ENCODE data around the gene NKTR.

The NKTR gene

GRCh38 chr3:42660131-42660715, 59.7 kb downstream of the NKTR start:
- TF ChIP-seq CTCF (IDR thresholded peaks at IDR 0.05) (no peak), ZFX (IDR thresholded peaks at IDR 0.05; ENCODE audit: borderline replicate concordance) (no peak)
- no peak overlapping the region for H3K27ac ChIP-seq

GRCh38 chr3:42660898-42661297, 60.4 kb downstream of the NKTR start:
- TF ChIP-seq ZFX (IDR thresholded peaks at IDR 0.05; ENCODE audit: borderline replicate concordance) (no peak), CTCF (IDR thresholded peaks at IDR 0.05) (no peak)
- no peak overlapping the region for H3K27ac ChIP-seq

- H3K27ac ChIP-seq = no peak overlapping the region
- TF ChIP-seq ZFX (IDR thresholded peaks at IDR 0.05; ENCODE audit: borderline replicate concordance) (no peak), CTCF (IDR thresholded peaks at IDR 0.05) (no peak)
Observed at GRCh38 chr3:42661593-42662022, 61.1 kb downstream of the NKTR start.

GRCh38 chr3:42662037-42662812, 61.7 kb downstream of the NKTR start:
- no peak overlapping the region for H3K27ac ChIP-seq
- TF ChIP-seq ZFX (IDR thresholded peaks at IDR 0.05; ENCODE audit: borderline replicate concordance) (no peak), CTCF (IDR thresholded peaks at IDR 0.05) (no peak)

GRCh38 chr3:42662813-42663535, 62.5 kb downstream of the NKTR start:
- no peak overlapping the region for H3K27ac ChIP-seq
- TF ChIP-seq CTCF (IDR thresholded peaks at IDR 0.05) (no peak), ZFX (IDR thresholded peaks at IDR 0.05; ENCODE audit: borderline replicate concordance) (no peak)

- TF ChIP-seq CTCF (IDR thresholded peaks at IDR 0.05) (no peak), ZFX (IDR thresholded peaks at IDR 0.05; ENCODE audit: borderline replicate concordance) (no peak)
- H3K27ac ChIP-seq = no peak overlapping the region
Observed at GRCh38 chr3:42663581-42664437, 63.3 kb downstream of the NKTR start.
